ENCODE results near the gene NKD1.
A peak's percentile ranks its signal among the peaks of the same experiment; 100 is the strongest.

Gene NKD1

GRCh38 chr16:50653633-50654519 lies 105.7 kb downstream of the NKD1 start:
- DNase-seq: no peak

GRCh38 chr16:50655558-50656055 lies 107.4 kb downstream of the NKD1 start:
- no peak for DNase-seq

- DNase-seq: no peak
Observed at GRCh38 chr16:50657241-50657640, 109.0 kb downstream of the NKD1 start.

GRCh38 chr16:50659806-50660205 lies 111.6 kb downstream of the NKD1 start:
- no peak for DNase-seq

GRCh38 chr16:50662306-50662940 lies 114.2 kb downstream of the NKD1 start:
- no peak for DNase-seq

GRCh38 chr16:50664270-50664669 lies 116.1 kb downstream of the NKD1 start:
- no peak for DNase-seq

DNA sequence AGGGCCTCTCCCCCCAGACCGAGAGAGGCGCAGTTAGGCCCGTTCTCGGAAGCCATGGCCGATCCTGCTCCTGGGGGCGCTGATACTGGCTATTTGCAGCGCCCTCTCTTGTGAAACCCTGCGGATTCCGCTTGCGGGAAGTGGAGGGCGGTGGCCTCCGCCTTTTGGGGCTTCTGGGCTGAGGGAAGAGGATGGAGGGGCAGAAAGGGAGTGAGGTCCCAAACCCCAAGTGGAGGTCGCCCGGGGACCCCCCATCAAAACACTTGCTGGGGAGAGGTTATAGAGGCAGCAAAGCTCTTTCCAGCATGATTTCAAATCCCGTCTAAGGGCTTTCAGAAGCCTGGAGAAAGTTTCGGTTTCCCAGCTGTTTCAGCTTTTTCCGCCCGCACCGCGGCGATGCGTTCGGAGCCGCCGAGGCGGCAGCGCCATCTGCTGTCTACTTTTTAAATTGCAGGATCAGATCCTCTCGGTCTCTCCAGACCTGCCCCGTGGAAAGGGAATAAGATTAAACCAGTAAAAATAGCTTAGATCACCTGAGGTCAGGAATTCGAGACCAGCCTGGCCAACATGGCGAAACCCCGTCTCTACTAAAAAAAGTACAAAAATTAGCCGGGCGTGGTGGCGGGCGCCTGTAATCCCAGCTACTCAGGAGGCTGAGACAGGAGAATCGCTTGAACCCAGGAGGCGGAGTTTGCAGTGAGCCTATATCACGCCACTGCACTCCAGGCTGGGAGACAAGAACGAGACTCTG lies 117.1 kb downstream of the NKD1 start:
- DNase-seq: peak; percentile 70

GRCh38 chr16:50666658-50667496 lies 118.7 kb downstream of the NKD1 start:
- DNase-seq: peak; percentile 51

GRCh38 chr16:50667497-50668367 lies 119.5 kb downstream of the NKD1 start:
- DNase-seq: no peak

- DNase-seq: no peak
Observed at GRCh38 chr16:50668368-50669008, 120.3 kb downstream of the NKD1 start.

- DNase-seq: no peak
Observed at GRCh38 chr16:50669741-50670140, 121.5 kb downstream of the NKD1 start.

GRCh38 chr16:50670476-50670875 lies 122.3 kb downstream of the NKD1 start:
- DNase-seq: no peak

- no peak for DNase-seq
Observed at GRCh38 chr16:50671644-50672260, 123.6 kb downstream of the NKD1 start.

DNA sequence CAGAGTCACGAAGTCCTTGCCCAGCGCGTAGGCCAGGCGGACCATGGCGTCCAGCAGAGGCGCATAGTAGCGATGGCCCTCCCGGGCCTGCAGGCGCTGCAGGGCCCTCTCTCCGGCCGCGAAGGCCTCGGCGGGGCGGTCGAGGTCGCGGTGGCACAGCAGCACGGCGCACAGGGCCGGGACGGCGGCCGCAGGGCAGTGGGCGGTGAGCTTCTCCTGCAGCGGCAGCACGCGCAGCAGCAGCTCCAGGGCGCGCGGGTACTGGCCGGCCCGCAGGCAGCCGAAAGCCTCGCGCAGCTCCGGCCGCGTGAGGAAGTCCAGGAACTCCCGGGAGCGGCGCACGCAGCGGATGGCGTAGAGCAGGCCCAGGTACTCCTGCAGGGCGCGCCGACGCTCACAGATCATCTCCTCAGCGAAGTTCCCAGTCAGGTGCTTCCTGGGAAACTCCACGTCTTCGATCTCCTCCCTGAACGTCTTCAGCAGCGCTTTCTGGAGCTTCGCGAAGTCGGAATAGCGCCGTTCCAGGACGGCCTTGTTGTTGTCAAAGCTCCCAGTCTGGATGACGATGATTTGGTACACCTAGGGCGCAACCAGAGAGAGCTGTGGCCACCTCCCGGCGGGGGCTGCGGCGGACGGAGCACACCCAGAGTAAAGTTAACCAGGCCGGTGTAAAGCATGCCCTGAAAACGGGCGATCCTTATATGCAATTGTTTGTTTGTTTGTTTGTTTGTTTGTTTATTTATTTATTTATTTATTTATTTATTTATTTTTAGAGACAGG lies 125.5 kb downstream of the NKD1 start:
- no peak for DNase-seq

DNA sequence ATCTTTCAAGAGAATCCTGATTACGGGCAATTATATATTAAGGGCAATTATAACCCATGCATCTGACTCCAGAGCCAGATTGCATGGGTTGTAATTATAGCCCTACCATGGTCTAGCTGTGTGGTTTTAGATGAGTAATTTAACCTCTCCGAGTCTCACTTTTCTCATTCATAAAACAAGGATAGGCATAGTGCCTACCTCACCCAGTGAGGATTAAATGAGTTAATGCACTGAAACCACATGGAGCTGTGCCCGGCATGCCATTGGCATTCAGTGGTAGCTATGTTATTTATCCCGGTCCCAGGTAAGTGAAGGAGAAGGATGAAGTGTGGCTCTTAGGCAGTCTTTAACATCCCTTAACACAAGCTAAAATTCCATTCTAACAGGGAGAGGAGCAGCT lies 126.6 kb downstream of the NKD1 start:
- no peak for DNase-seq

GRCh38 chr16:50675686-50676610 lies 127.8 kb downstream of the NKD1 start:
- no peak for DNase-seq

- no peak for DNase-seq
Observed at GRCh38 chr16:50676684-50677225, 128.6 kb downstream of the NKD1 start.

DNA sequence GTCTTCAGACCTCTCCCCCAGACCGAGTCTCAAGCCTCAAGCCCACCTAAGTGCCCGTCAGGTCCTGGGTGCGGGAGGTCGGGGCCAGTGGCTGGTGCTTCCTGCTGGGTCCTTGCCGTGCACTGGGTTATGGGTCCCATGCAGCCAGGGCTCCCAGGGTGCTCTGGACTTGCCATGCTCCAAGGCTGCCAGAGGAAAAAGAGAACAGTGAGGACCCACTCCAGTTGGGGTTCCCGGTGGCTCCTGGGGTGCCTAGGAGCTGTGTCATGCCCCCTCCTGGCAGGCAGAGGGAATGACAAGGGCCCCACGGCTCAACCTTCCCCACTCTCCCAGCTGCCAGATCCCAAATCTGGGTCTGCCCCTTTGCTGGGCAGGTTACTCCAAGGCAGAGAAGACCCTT lies 129.2 kb downstream of the NKD1 start:
- DNase-seq: no peak

Measured in KG1 (cell line).